ENCODE data around the gene EYS. TPM values are rescaled to one million over a fixed set of nuclear protein-coding genes. Genes with fewer than 3 reads are reported as not detected.

The EYS gene
- total and polyA plus RNA-seq, 8 donors = 0.24 to 0.85 (median 0.55) TPM

DNA sequence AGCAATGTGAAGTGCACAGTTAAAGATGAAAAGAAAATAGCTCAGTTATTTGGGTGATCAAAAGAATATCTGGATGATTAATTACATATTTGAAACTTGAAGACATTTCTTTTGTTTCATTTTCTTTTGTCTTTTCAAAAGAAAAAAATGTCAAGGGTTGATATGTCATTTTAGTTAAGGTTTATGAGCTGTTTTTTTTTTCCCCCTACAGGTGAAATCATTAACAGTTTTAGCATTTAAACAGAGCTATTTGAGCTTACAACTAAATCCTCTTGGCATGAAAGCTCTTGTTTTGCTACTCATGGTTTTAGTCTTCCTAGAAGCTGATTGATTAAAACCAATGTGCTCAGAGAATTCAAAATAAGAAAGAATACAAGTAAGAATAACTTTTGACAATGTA lies 1184.2 kb downstream of the EYS start:
- intact Hi-C loops (cut with DNase I) = no loop called here
- H3K4me1 ChIP-seq = no peaks in the 10 kb centered on the region
- no peaks in the 10 kb centered on the region for H3K9me3 ChIP-seq
- ATAC-seq (no peak), DNase-seq (no peak)
- no peak overlapping the region for H3K27ac ChIP-seq
- no peaks in the 10 kb centered on the region for H3K27me3 ChIP-seq
- TF ChIP-seq, protein P1, sequence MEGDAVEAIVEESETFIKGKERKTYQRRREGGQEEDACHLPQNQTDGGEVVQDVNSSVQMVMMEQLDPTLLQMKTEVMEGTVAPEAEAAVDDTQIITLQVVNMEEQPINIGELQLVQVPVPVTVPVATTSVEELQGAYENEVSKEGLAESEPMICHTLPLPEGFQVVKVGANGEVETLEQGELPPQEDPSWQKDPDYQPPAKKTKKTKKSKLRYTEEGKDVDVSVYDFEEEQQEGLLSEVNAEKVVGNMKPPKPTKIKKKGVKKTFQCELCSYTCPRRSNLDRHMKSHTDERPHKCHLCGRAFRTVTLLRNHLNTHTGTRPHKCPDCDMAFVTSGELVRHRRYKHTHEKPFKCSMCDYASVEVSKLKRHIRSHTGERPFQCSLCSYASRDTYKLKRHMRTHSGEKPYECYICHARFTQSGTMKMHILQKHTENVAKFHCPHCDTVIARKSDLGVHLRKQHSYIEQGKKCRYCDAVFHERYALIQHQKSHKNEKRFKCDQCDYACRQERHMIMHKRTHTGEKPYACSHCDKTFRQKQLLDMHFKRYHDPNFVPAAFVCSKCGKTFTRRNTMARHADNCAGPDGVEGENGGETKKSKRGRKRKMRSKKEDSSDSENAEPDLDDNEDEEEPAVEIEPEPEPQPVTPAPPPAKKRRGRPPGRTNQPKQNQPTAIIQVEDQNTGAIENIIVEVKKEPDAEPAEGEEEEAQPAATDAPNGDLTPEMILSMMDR (IDR thresholded peaks at IDR 0.05) = no peak
- H3K36me3 ChIP-seq = no peaks in the 10 kb centered on the region
- H3K4me3 ChIP-seq = no peak overlapping the region

DNA sequence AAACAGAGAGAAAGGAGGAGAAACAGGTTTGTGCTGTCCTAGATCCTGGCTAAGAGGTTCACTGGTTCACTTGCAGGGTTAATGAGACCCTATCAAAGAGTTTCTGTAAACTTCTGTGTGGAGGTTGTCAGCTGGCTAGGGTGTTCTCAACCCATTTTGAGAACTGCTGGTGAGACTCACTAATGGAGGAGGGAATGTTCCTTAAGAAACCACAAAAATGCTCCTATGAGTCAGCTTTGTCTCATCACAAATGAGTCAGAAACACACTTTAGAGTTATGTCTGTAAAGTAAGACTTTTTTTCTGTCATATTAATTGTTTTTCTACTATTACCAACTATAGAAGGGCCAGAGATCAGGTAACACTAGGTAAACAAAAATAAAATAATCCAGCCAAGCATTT lies 1187.0 kb downstream of the EYS start:
- Histone ChIP-seq H3K27ac (peak overlapping the region in 1 of 2 donors; percentile 60), H3K27me3 (no peaks in the 10 kb centered on the region), H3K4me3 (no peak overlapping the region), H3K36me3 (no peaks in the 10 kb centered on the region), H3K9me3 (no peaks in the 10 kb centered on the region), H3K4me1 (no peaks in the 10 kb centered on the region)
- peak; percentile 90 for ATAC-seq
- no peak for DNase-seq
- intact Hi-C loops (cut with DNase I) = no loop called here
- TF ChIP-seq, protein P1 (IDR thresholded peaks at IDR 0.05) = no peak

DNA sequence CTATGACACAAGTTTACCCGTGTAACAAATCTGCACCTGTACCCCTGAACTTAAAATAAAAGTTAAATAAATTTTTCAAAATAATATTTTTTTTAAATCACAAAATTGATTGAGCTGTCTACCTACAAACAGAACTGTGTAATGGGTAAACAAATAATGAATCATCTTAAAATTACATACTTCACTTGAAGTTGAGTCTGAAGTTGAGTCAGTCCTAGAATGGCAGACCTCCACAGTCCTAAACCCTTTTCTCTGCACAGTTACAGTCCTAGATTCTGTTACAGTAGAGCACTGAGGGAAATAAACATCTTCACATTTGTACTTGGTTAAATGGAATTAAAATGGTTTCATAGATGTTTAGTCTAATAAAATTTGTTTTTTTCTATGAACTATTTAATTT lies 1190.6 kb downstream of the EYS start:
- H3K4me3 ChIP-seq = no peak overlapping the region
- H3K4me1 ChIP-seq = no peaks in the 10 kb centered on the region
- intact Hi-C loops (cut with DNase I) = no loop called here
- H3K27ac ChIP-seq = no peak overlapping the region
- H3K27me3 ChIP-seq = no peaks in the 10 kb centered on the region
- TF ChIP-seq, protein P1 (IDR thresholded peaks at IDR 0.05) = no peak
- no peak for ATAC-seq
- no peak for DNase-seq
- H3K36me3 ChIP-seq = no peaks in the 10 kb centered on the region
- no peaks in the 10 kb centered on the region for H3K9me3 ChIP-seq

DNA sequence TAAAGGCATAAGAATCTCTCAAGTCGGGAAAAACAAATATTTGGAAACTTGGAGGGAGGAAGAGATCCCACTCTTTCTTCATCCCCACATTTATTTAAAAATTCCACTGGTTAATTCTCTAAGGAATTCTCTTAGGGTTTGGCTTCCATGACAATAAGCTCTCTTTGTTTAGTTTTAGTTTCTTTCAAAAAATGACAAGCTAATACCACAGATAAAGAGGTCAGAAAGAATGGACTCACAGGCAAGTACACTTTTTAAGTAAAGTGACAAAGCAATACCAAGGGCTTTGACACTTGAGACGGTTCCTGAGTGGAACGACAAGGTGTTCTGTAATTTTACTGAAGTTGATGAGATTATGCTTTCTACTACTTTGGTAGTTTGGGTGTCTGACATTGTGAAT lies 1199.4 kb downstream of the EYS start:
- no peaks in the 10 kb centered on the region for H3K9me3 ChIP-seq
- TF ChIP-seq, protein P1 (IDR thresholded peaks at IDR 0.05) = no peak
- no peak overlapping the region for H3K27ac ChIP-seq
- H3K4me3 ChIP-seq = no peak overlapping the region
- H3K36me3 ChIP-seq = no peaks in the 10 kb centered on the region
- peak; percentile 38 for ATAC-seq
- H3K4me1 ChIP-seq = peaks cover 0 to 6% of the 10 kb centered on the region in 2 donors
- intact Hi-C loops (cut with DNase I) = no loop called here
- no peaks in the 10 kb centered on the region for H3K27me3 ChIP-seq
- DNase-seq = no peak

DNA sequence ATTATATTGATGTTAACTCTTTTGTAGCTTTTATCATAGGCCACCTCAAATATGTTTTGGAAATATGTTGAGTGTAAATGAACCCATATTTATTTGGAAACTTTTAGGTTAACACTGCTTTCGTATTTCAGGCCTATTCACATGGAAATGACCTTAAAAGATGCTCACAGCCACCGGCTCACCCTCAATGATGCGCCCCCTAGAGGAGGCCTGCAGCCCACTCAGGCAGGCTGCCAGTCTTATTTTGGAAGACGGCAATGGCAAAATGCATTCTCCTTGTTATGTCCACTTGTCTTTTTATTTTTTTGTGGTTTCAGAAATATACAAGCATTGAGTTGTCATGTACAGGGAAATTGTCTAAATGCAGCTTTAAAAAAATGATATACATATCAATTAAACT lies 1201.7 kb downstream of the EYS start:
- no peak for ATAC-seq
- Histone ChIP-seq H3K27ac (peak overlapping the region in 1 of 2 donors; percentile 34), H3K9me3 (no peaks in the 10 kb centered on the region), H3K4me3 (no peak overlapping the region), H3K36me3 (no peaks in the 10 kb centered on the region), H3K27me3 (no peaks in the 10 kb centered on the region), H3K4me1 (peaks cover 0 to 6% of the 10 kb centered on the region in 2 donors)
- TF ChIP-seq, protein P1 (IDR thresholded peaks at IDR 0.05) = no peak
- peak in 2 of 4 donors; percentile 5 to 29 for DNase-seq
- intact Hi-C loops (cut with DNase I) = no loop called here

Measured in left lung (tissue), 10 donors.